GM10248 (cell line): ENCODE measurements around the gene GPR146.

Experiments used
- CTCF ChIA-PET: fragments of 300-600 bp; sonication (Branson Sonifier 250); formaldehyde crosslinking; extraction: SDS; loops from one replicate; lab custom pipeline; 2021; ENCODE audit warnings: antibody characterized with exemption; lab: Yijun Ruan, JAX
- POLR2A ChIA-PET: fragments of 350-650 bp; sonication (Branson Sonifier 250); formaldehyde crosslinking; extraction: SDS; loops from one replicate; lab custom pipeline; 2020; ENCODE audit warnings: antibody characterized with exemption; lab: Yijun Ruan, JAX
- DNase-seq: peaks from one replicate; pipeline ENCODE4 v3.0.0; 2012; ENCODE audit errors: extremely low spot score
- CTCF ChIP-seq: IDR thresholded peaks from 2 replicates; pipeline ENCODE4 v1.5.1; 2012; ENCODE audit warnings: mild to moderate bottlenecking, low read depth; ENCODE audit errors: extremely low read depth, missing control alignments, control extremely low read depth

Gene GPR146

GRCh38 chr7:1056785-1057410 is 12.6 kb downstream of the GPR146 start:
- POLR2A ChIA-PET: no interaction called here
- CTCF ChIA-PET: interaction anchor here (1.3 to 20.3 kb wide), 5 partner anchors 9 to 62 kb away, joined by 3 to 391 read pairs (median 16); partner anchors contain the start of gene GPR146
- no peak for DNase-seq
- TF ChIP-seq CTCF: no peak

- POLR2A ChIA-PET: interaction anchor here (0.5 kb wide), 1 partner anchor 168 kb away, joined by 3 read pairs; no protein-coding TSS in a partner anchor
- TF ChIP-seq CTCF: no peak
- CTCF ChIA-PET: interaction anchor here (1.4 to 20.3 kb wide), 4 partner anchors 8 to 62 kb away, joined by 4 to 391 read pairs (median 25); partner anchors contain the start of gene GPR146
These were observed 13.3 kb downstream of the GPR146 start for GRCh38 chr7:1057416-1058291.

GRCh38 chr7:1058311-1058710 is 14.0 kb downstream of the GPR146 start:
- CTCF ChIA-PET: interaction anchor here (1.3 to 20.3 kb wide), 4 partner anchors 12 to 84 kb away, joined by 3 to 391 read pairs (median 19); partner anchors contain the start of gene GPR146
- no peak for DNase-seq
- POLR2A ChIA-PET: interaction anchor here (0.5 kb wide), 1 partner anchor 167 kb away, joined by 3 read pairs; no protein-coding TSS in a partner anchor
- TF ChIP-seq CTCF: no peak

More at GRCh38 chr7:1057416-1058291, 13.3 kb downstream of the GPR146 start:
- DNase-seq: no peak

GRCh38 chr7:1058821-1059199 is 14.5 kb downstream of the GPR146 start:
- TF ChIP-seq CTCF: no peak
- CTCF ChIA-PET: interaction anchor here (1.3 to 20.3 kb wide), 4 partner anchors 13 to 84 kb away, joined by 3 to 391 read pairs (median 19); partner anchors contain the start of gene GPR146
- DNase-seq: no peak
- POLR2A ChIA-PET: no interaction called here

GRCh38 chr7:1059200-1060091 is 15.1 kb downstream of the GPR146 start:
- peak; percentile 61 for DNase-seq

More at GRCh38 chr7:1059200-1060091, 15.1 kb downstream of the GPR146 start:
- no peak for TF ChIP-seq CTCF
- ChIA-PET CTCF (interaction anchor here (0.8 to 20.3 kb wide), 6 partner anchors 10 to 117 kb away, joined by 3 to 391 read pairs (median 7); partner anchors contain the start of gene GPR146), POLR2A (no interaction called here)
